Measurements from ENCODE around the gene TMEM269. TPM values are rescaled to one million over a fixed set of nuclear protein-coding genes. Genes with fewer than 3 reads are reported as not detected.

Gene TMEM269
- total and polyA plus RNA-seq, 10 of the 15 experiments (the other 5 are each of a cell fraction or from before 2014, with no cell fraction given) = 0.02 to 0.26 (median 0.06) TPM; not detected in 2

GRCh38 chr1:42742141-42742540, 42.6 kb upstream of the TMEM269 start:
- Histone ChIP-seq H4K20me1 (ENCODE audit: control insufficient read depth, insufficient read depth) (no peaks in the 10 kb centered on the region), H3K9me3 (replicated peaks; ENCODE audit: control insufficient read depth, insufficient read depth, low read length) (no peaks in the 10 kb centered on the region), H3K9ac (ENCODE audit: control insufficient read depth, insufficient read depth, low read length) (no peak overlapping the region), H3K4me3 (no peak overlapping the region), H3K27me3 (replicated peaks in 1 of 2; ENCODE audit: control insufficient read depth in 2 of 2, insufficient read depth in 2 of 2, low read length in 1 of 2) (no peaks in the 10 kb centered on the region), H3K79me2 (ENCODE audit: control insufficient read depth, insufficient read depth, low read length) (no peaks in the 10 kb centered on the region), H3K4me2 (ENCODE audit: control insufficient read depth, insufficient read depth) (no peak overlapping the region), H3K27ac (ENCODE audit: control insufficient read depth, insufficient read depth) (no peak overlapping the region), H3K36me3 (ENCODE audit: control insufficient read depth in 2 of 2, insufficient read depth in 2 of 2, low read length in 1 of 2) (peaks cover 0 to 6% of the 10 kb centered on the region in 2 experiments; a peak in 2 of 4 replicates), H3K4me1 (ENCODE audit: control insufficient read depth, insufficient read depth, low read length) (peaks cover 4% of the 10 kb centered on the region; the same call in 1 of the 2 replicates), H2AFZ (ENCODE audit: control insufficient read depth, low read depth, low read length) (no peak overlapping the region)
- no peak for TF ChIP-seq ATF7 (IDR thresholded peaks at IDR 0.05; ENCODE audit: low read depth)
- TF ChIP-seq ZSCAN29 (IDR thresholded peaks at IDR 0.05) = no peak
- TF ChIP-seq MLLT1 (IDR thresholded peaks at IDR 0.05) = no peak
- no peak for TF ChIP-seq IRF3 (IDR thresholded peaks at IDR 0.05)
- ChIA-PET SMC1A (ENCODE audit: uncharacterized antibody, unreplicated experiment) (interaction anchor here (1.2 kb wide), 1 partner anchor 331 kb away, joined by 4 read pairs; no protein-coding TSS in a partner anchor), POLR2A (no interaction called here), RAD21 (ENCODE audit: unreplicated experiment) (no interaction called here), CTCF (no interaction called here)
- ATAC-seq = no peak
- no peak for FAIRE-seq
- BruUV-seq (replicated peaks) = no TSS peak
- intact Hi-C loops (cut with micrococcal nuclease; ENCODE audit: unreplicated experiment) (no loop called here), in situ Hi-C loops (cut with MboI) (no loop called here)
- 58% methylated on average over 8 of the region's 8 CpGs for WGBS (ENCODE audit: insufficient coverage, insufficient replicate concordance, low lambda C conversion rate, missing lambda C conversion rate)
- no peak for DNase-seq (ENCODE audit: low read depth, low spot score)

Data from GM12878 (cell line).